HG03521 (cell line): ENCODE results near the gene KHDRBS2.

Source experiments
- ATAC-seq: cut with Tn5 transposase; IDR thresholded peaks from one replicate; pipeline ENCODE4 v1.9.1; 2021; ENCODE audit warnings: mild to moderate bottlenecking, moderate library complexity; ENCODE audit not compliant: unreplicated experiment

KHDRBS2 gene

GRCh38 chr6:62039605-62040004, 246.4 kb downstream of the KHDRBS2 start:
- ATAC-seq: no peak

DNA sequence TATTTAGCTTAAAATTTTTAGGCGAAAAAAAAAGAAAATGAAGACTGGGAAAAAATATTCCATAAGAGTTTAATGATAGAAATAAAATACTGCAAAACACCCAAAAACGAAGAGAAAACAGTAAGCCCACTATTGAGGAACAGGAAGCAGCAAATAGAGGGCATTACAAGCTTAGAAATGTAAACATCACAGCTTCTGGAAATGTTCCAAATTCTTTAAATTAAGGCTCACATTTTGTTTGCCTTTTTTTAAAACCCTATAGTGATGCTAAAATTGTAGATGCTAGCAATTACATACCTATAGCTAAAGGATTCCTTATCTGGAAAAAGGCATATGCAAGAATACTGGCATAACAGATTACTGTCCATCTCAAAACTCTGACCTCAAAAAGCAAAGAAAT, 248.6 kb downstream of the KHDRBS2 start:
- ATAC-seq: no peak

GRCh38 chr6:62035952-62036351, 250.1 kb downstream of the KHDRBS2 start:
- ATAC-seq: no peak

DNA sequence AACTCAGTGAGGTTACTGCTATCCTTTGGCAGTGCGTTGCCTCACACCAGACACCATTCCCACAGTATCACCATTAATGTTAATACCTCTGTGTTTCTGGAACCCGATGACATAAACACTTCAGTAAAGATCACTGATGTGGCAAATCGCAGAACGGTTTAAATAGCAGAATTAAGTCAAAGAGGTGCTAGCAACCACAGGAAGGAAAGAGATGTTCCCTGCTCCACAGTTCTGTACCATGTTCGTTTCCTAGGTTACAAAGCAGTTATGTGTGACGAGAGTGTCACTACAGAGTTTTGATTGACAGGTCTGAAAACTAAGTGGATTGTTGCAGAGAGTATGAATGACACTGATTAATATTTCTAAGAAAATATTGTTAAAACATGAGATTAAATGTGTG, 272.3 kb downstream of the KHDRBS2 start:
- no peak for ATAC-seq

GRCh38 chr6:62009445-62009844, 276.6 kb downstream of the KHDRBS2 start:
- ATAC-seq: no peak

DNA sequence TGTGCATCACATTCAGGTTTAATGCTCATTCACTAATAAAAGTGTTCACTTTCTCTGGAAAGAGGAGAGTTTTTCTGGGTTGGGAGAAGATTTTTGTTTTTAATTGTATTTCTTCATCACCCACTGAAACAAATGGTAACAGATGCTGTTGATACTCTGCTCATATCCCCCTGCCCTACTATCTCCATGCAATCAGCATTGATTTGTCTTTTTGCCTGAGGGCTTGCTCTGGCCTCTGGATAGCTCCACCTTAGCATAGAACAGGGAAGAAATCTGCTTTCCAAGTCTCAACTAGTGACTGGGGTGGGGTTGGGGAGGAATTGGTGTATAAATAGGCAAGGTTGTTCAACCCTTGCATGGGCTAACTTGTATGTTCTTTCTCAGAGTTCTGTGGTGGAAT, 296.4 kb downstream of the KHDRBS2 start:
- no peak for ATAC-seq

DNA sequence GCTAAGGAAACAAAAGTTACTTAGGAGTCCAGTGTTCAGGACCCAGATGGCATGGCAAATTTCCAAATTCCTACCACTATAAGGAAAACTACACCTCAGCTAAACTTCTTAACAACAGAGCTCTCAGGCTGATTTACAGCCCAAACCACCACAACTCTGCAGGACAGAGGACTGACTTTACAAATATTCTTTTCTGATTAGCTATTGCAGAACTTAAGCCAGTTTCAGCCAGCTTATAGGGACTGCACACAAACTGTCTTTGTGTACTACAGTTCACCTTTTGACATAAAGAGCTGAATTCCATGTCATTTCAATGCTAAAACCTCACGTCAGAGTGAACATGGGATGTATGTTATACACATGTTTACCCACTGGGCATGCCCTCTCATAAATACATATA, 305.4 kb downstream of the KHDRBS2 start:
- ATAC-seq: no peak

DNA sequence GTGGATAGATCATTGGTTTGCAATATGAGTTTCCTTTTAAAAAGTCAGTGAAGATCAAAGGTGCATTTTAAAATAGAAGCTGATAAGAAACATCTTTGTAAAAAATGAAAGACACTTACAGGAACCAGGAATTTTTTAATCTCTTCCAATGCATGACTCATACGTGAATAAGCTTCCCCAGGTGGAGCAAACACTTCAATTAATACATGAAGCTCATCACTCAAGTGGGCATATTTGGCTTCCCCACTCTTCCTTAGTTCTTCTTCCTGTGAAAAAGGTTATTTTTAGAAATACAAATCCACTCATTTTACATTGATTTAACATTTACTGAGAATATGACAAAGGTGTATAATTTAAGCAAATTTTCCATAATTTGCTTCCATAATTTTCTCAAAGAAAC, 308.1 kb downstream of the KHDRBS2 start:
- ATAC-seq: no peak

GRCh38 chr6:61977099-61977498, 308.9 kb downstream of the KHDRBS2 start:
- ATAC-seq: no peak

GRCh38 chr6:61959196-61959595, 326.8 kb downstream of the KHDRBS2 start:
- no peak for ATAC-seq

DNA sequence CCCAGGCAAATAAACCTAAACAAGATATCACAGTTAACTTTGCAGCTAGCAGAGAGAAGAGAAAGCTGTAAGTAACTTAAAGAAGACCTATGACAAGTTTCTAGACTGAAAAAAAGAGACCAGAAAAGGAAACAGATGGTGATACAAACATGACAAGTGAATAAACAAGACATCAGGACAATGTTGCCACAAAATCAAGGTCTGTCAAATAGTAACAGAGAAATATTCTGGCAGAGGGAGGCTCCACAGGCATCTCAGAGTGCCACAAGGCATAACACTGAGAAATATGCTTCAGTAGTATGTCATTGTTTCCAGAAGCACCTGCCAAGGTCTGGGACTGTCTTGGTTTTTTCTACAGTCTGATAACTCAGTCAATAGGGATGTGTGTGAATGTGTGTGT, 332.2 kb downstream of the KHDRBS2 start:
- no peak for ATAC-seq

- ATAC-seq: no peak
Observed at GRCh38 chr6:61951586-61951985, 334.4 kb downstream of the KHDRBS2 start.

GRCh38 chr6:61950811-61951210, 335.2 kb downstream of the KHDRBS2 start:
- no peak for ATAC-seq

DNA sequence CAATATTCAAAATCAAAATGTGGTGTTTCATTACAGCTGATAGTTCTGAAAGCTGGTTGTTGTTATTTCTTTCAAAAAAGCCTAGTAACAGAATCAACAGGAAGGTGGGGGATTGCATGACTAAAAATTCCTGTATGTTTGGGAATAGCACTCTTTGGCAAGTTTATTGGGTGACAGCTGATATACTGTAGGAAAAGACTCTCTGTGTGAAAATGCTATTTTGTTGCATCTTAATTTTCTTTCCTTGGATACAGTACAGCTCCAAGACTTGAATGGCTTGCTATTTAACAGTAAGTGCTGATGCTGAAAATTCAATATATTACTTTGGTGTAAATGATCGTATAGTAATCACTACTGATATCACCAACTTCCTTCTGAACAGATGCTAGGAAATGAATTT, 336.1 kb downstream of the KHDRBS2 start:
- no peak for ATAC-seq

DNA sequence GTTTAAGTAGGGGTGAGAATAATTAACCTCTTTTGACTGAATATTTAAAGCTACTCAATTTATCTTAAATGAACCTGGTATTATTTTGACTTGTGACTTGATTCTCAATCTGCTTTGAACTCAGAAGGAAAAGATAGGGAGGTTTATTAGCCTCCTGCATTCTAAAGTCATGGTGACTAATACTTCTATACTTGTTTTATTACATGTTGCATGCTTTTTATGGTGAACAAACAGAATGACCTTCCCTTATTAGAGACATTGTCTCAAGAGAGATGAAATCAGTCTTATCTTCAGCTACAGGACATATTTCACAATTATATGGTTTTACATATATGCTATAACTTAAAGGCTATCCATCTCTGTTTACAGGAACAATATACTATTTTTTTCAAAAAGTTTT, 336.9 kb downstream of the KHDRBS2 start:
- ATAC-seq: no peak

GRCh38 chr6:61947311-61947947, 338.6 kb downstream of the KHDRBS2 start:
- no peak for ATAC-seq

- no peak for ATAC-seq
Observed at GRCh38 chr6:61940919-61941318, 345.1 kb downstream of the KHDRBS2 start.

- no peak for ATAC-seq
Observed at GRCh38 chr6:61935242-61935846, 350.7 kb downstream of the KHDRBS2 start.

GRCh38 chr6:61909486-61909885, 376.5 kb downstream of the KHDRBS2 start:
- ATAC-seq: no peak

- no peak for ATAC-seq
Observed at GRCh38 chr6:61901748-61902147, 384.3 kb downstream of the KHDRBS2 start.

DNA sequence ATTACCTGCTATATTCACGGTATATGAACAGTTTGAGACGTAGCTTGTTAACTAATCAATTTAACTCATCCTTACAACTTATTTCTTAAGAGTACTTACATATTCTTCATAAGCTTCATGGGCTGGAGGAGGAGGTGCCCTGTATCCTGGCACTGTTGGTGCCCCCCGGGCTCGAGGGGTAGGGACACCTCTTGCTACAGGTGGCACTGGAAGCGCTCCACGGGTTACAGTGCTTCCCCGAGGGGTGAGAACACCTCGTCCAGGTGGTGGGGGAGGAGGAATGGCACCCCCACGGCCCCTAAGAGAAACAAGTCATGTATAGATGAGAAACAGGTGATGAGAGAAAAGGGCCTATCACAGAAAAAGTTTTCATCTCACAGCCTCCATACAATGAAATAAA, 391.5 kb downstream of the KHDRBS2 start:
- no peak for ATAC-seq

DNA sequence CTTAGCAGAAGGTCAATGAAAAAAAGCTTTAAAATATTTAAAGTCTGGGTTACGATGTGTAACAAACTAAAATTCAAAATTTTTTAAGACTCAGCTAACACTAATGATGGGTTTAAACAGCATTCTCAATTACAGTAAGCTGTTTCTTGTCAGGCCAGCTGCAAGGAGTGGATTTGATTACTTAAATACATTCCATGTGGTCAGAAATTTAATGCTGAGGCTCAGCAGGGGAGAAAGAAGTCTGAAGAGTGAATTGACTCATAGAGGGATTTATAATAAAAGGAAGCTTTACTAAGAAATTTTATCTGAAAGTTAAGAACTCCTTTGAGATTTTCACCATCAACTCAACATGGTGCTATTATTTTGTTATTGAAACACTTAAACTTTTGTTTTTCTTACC, 398.6 kb downstream of the KHDRBS2 start:
- no peak for ATAC-seq
